ENCODE measurements around the gene TMPRSS4. TPM values are rescaled to one million over a fixed set of nuclear protein-coding genes. Genes with fewer than 3 reads are reported as not detected.
A peak's percentile ranks its signal among the peaks of the same experiment; 100 is the strongest.

Gene TMPRSS4
- total and polyA plus RNA-seq, 2 experiments from 2014 or later = not detected

DNA sequence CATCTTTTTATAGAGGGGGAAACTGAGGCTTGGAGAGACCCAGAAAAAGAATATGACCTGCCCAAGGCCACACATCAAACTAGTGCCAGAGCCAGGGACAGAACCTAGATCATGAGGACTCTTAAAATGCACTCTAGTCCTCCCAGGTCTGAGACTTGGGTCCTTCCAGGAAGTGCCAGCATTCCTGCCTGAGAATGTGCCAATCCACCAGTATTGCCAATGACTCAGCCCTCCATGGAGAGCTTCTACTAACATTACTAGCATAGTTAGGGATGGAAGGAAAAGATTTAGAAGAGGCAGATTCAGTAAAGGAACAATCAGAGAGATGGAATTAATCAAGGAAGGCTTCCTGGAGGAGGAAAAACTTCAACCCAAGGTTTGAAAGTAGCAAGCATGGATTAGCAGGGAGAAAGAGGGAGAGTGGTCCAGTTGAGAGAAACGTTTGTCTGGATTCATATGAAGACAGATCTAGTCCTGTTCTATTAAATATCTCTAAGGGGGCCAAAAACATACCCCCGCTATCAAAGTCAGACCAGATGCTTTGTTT, 30.0 kb downstream of the TMPRSS4 start:
- no peaks in the 10 kb centered on the region for H3K9me3 ChIP-seq (ENCODE audit: low read depth)
- H3K27ac ChIP-seq = no peak overlapping the region
- no peak overlapping the region for H2AFZ ChIP-seq
- TF ChIP-seq EZH2phosphoT487 (IDR thresholded peaks at IDR 0.05; ENCODE audit: insufficient read depth, low read depth) = no peak
- TF ChIP-seq EZH2 (IDR thresholded peaks at IDR 0.05; ENCODE audit: insufficient read depth, poor library complexity, severe bottlenecking) = no peak
- no peak overlapping the region for H3K4me2 ChIP-seq (ENCODE audit: unreplicated experiment)
- no peaks in the 10 kb centered on the region for H4K20me1 ChIP-seq (ENCODE audit: insufficient read depth)
- DNase-seq = peak; percentile 41
- H3K36me3 ChIP-seq (ENCODE audit: low read depth) = no peaks in the 10 kb centered on the region
- no peaks in the 10 kb centered on the region; the same call in 1 of the 2 replicates for H3K27me3 ChIP-seq (replicated peaks; ENCODE audit: insufficient read depth)
- 33 to 37% methylated on average over 2 of the region's 2 CpGs for WGBS, 2 experiments (ENCODE audit: low coverage in 1 of 2, low lambda C conversion rate in 2 of 2, missing lambda C conversion rate in 2 of 2)
- in situ Hi-C loops (cut with MboI) = no loop called here
- no peaks in the 10 kb centered on the region for H3F3A ChIP-seq (ENCODE audit: insufficient read depth)
- no peaks in the 10 kb centered on the region for H3K79me2 ChIP-seq (ENCODE audit: insufficient read depth)
- H3K9ac ChIP-seq = no peak overlapping the region
- H3K4me3 ChIP-seq = no peak overlapping the region
- no peaks in the 10 kb centered on the region for H3K4me1 ChIP-seq (ENCODE audit: insufficient read depth)
- H3K9me2 ChIP-seq (ENCODE audit: insufficient read depth) = no peaks in the 10 kb centered on the region

DNA sequence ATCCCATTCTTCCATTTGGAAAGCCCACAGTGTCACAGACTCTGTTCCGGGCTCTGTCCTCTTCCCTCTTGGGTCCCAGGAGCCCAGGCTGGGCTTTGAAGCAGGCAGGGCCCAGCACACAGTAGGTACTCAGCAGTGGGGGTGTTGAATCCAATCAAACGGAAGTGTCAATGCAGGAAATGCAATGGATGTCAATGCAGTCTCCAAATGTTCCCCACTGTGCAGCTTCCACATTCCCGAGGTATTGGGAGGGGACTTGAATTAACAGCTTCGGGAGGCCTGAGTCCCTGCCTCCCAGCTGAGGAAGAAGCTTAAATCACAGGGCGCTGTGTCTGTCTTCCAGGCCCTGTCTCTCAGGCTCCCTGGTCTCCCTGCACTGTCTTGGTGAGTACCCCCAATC, 31.6 kb downstream of the TMPRSS4 start:
- Histone ChIP-seq H4K20me1 (ENCODE audit: insufficient read depth) (no peaks in the 10 kb centered on the region), H3K4me2 (ENCODE audit: unreplicated experiment) (no peak overlapping the region), H3K4me1 (ENCODE audit: insufficient read depth) (no peaks in the 10 kb centered on the region), H3F3A (ENCODE audit: insufficient read depth) (no peaks in the 10 kb centered on the region), H3K36me3 (ENCODE audit: low read depth) (no peaks in the 10 kb centered on the region), H3K9ac (no peak overlapping the region), H2AFZ (no peak overlapping the region), H3K79me2 (ENCODE audit: insufficient read depth) (no peaks in the 10 kb centered on the region), H3K27ac (no peak overlapping the region), H3K27me3 (replicated peaks; ENCODE audit: insufficient read depth) (no peaks in the 10 kb centered on the region), H3K4me3 (no peak overlapping the region), H3K9me2 (ENCODE audit: insufficient read depth) (no peaks in the 10 kb centered on the region), H3K9me3 (ENCODE audit: low read depth) (no peaks in the 10 kb centered on the region)
- 38 to 50% methylated on average over 5 of the region's 5 CpGs for WGBS, 2 experiments (ENCODE audit: low coverage in 1 of 2, low lambda C conversion rate in 2 of 2, missing lambda C conversion rate in 2 of 2)
- in situ Hi-C loops (cut with MboI) = no loop called here
- TF ChIP-seq EZH2phosphoT487 (IDR thresholded peaks at IDR 0.05; ENCODE audit: insufficient read depth, low read depth) (no peak), EZH2 (IDR thresholded peaks at IDR 0.05; ENCODE audit: insufficient read depth, poor library complexity, severe bottlenecking) (no peak)
- no peak for DNase-seq

DNA sequence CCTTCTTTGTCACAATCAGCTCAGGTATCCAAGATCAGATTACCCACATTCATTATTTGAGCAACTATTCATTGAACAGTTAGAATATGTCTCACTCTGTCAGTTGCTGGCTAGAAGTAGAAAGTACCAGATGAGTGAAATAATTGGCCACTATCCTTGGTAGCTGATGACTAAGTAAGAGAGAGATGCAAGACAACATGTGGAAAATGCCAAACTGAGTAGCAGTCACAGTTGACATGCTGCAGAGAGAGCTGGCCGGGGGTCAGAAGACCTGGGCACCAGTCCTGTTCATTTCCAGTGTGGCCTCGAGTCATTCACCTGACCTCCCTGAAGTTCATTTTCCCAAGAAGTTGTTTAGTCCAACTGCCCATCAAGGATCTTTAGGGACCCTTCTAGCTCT, 32.4 kb downstream of the TMPRSS4 start:
- H3K9ac ChIP-seq = no peak overlapping the region
- no peaks in the 10 kb centered on the region for H3K4me1 ChIP-seq (ENCODE audit: insufficient read depth)
- no peak overlapping the region for H3K27ac ChIP-seq
- no peaks in the 10 kb centered on the region for H3K27me3 ChIP-seq (replicated peaks; ENCODE audit: insufficient read depth)
- WGBS, 2 experiments (ENCODE audit: low coverage in 1 of 2, low lambda C conversion rate in 2 of 2, missing lambda C conversion rate in 2 of 2) = 0 to 2% methylated on average over 2 of the region's 2 CpGs
- TF ChIP-seq EZH2phosphoT487 (IDR thresholded peaks at IDR 0.05; ENCODE audit: insufficient read depth, low read depth) (no peak), EZH2 (IDR thresholded peaks at IDR 0.05; ENCODE audit: insufficient read depth, poor library complexity, severe bottlenecking) (no peak)
- no peaks in the 10 kb centered on the region for H3F3A ChIP-seq (ENCODE audit: insufficient read depth)
- no peaks in the 10 kb centered on the region for H4K20me1 ChIP-seq (ENCODE audit: insufficient read depth)
- peak; percentile 58 for DNase-seq
- in situ Hi-C loops (cut with MboI) = no loop called here
- H2AFZ ChIP-seq = no peak overlapping the region
- no peak overlapping the region for H3K4me2 ChIP-seq (ENCODE audit: unreplicated experiment)
- no peaks in the 10 kb centered on the region for H3K36me3 ChIP-seq (ENCODE audit: low read depth)
- H3K79me2 ChIP-seq (ENCODE audit: insufficient read depth) = no peaks in the 10 kb centered on the region
- no peak overlapping the region for H3K4me3 ChIP-seq
- no peaks in the 10 kb centered on the region for H3K9me3 ChIP-seq (ENCODE audit: low read depth)
- H3K9me2 ChIP-seq (ENCODE audit: insufficient read depth) = no peaks in the 10 kb centered on the region

DNA sequence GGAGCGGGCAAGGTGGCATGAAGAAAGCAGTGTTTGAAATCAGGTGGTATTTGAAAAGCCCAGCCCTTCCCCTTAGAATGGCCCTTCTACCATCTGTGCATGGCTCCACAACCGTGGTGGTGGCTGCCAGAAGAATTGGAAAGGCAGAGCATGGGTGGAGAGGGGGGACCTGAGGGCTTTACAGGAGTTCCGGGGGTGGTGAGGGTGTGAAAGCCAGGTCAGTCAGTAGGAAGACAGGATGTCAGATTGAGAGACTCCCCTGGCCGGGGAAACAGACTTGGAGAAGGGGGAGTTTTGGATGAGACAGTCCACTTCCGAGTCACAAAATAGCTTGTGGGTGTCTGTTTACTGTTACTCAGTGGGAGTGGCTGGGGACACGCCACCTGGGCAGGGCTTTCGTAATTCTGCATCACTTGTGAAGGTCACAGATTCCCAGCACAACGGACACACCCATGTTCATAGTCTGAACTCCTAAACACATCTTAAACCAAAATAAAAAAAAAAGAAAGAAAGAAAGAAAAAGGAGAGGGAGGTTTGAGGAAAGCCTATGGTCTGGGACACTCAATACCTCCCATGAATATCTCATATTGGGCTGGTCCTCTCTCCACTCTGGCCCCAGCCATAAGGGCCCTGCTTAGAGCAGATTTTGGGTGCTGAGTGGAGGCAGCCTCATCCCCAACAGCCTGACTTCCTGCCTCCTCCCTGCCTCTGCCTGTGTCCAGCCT, 34.3 kb downstream of the TMPRSS4 start:
- no peak for DNase-seq
- H2AFZ ChIP-seq = no peak overlapping the region
- no peak overlapping the region for H3K4me2 ChIP-seq (ENCODE audit: unreplicated experiment)
- 40 to 50% methylated on average over 8 of the region's 8 CpGs for WGBS, 2 experiments (ENCODE audit: low coverage in 1 of 2, low lambda C conversion rate in 2 of 2, missing lambda C conversion rate in 2 of 2)
- no peaks in the 10 kb centered on the region for H3K9me2 ChIP-seq (ENCODE audit: insufficient read depth)
- H3K27ac ChIP-seq = no peak overlapping the region
- no peaks in the 10 kb centered on the region for H3K4me1 ChIP-seq (ENCODE audit: insufficient read depth)
- no peaks in the 10 kb centered on the region for H3K27me3 ChIP-seq (replicated peaks; ENCODE audit: insufficient read depth)
- in situ Hi-C loops (cut with MboI) = no loop called here
- no peak overlapping the region for H3K4me3 ChIP-seq
- H3K36me3 ChIP-seq (ENCODE audit: low read depth) = no peaks in the 10 kb centered on the region
- no peaks in the 10 kb centered on the region for H4K20me1 ChIP-seq (ENCODE audit: insufficient read depth)
- TF ChIP-seq EZH2 (IDR thresholded peaks at IDR 0.05; ENCODE audit: insufficient read depth, poor library complexity, severe bottlenecking) (no peak), EZH2phosphoT487 (IDR thresholded peaks at IDR 0.05; ENCODE audit: insufficient read depth, low read depth) (no peak)
- H3K9me3 ChIP-seq (ENCODE audit: low read depth) = no peaks in the 10 kb centered on the region
- no peaks in the 10 kb centered on the region for H3F3A ChIP-seq (ENCODE audit: insufficient read depth)
- no peak overlapping the region for H3K9ac ChIP-seq
- H3K79me2 ChIP-seq (ENCODE audit: insufficient read depth) = no peaks in the 10 kb centered on the region
